GM19023 (cell line): Measurements from ENCODE around the gene BCL2A1.
A peak's percentile ranks its signal among the peaks of the same experiment; 100 is the strongest.
"Not testable (repeated sequence)": the region's sequence is repeated elsewhere in the genome, so short reads cannot be mapped to it uniquely, and the experiment has no call there.

ENCODE experiments used
- ATAC-seq: cut with Tn5 transposase; IDR thresholded peaks from one replicate; pipeline ENCODE4 v1.9.1; 2021; ENCODE audit warnings: mild to moderate bottlenecking, moderate library complexity; ENCODE audit not compliant: unreplicated experiment

The BCL2A1 gene

DNA sequence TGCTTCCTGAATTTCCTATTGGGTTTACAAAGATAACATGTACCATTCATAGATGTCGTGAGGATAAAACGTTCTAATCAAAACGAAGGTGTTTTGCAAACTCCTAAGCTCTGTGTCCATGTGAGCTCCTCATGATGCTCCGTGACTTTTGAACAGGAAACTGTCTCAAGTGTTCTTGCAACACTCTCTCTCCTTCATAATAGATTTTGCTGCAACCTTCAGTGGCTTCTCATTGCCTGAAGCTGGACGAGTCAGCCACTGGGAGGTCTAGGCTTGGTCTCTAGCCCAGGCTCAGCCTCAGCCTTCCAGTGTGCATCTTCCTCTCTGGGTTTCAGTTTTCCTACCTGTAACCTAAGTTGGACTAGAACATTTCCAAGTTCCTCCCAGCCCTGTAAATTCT is 18.7 kb upstream of the BCL2A1 start:
- no peak for ATAC-seq

DNA sequence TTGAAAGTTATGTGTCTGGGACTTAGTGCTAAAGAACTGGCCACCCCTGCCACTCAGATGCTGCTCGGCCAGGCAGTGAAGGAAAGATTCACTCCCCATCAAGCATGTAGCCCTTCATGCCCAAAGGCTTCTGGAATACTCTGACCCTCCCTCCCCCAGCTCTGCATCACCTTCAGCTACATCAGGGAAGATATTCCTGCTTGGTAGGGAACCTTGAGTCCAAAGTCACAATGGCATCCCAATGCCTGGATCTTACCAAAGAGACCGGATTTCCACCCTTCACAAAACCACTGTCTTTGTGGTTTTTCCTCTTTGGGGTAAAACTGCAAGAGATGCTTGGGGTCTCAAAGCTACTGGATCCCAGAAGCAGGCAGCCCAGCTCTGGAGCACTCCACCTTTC is 18.2 kb upstream of the BCL2A1 start:
- ATAC-seq = no peak

DNA sequence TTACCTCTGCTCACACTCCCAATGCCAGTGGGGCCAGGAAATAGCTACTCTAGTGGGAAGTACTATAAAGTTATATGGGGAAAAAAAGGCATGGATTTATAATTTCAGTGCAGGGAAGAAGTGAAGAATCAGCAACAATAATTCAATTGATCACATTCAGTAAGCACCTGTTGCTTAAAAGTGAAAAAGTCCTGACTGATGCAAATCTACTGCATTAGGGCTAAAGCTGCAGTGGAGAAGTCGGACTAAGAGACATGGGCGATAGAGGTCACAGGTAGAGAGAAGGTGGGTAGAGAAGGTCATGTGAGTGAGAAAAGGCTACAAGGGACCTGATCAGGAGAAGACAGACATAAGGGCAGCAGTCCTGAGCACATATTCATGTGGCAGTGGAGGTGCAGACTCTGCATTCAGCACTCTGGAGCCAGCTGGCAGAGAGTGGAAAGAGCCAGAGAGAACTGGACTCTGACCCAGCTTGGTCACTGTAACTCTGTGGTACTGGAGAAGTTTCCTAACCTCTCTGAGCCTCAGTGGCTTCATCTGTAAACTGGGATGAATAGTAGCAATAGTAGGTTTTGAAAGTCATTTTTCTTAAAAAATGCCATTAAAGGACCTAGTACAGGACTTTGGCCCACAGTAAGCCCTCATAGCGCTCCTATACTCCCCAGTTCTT is 17.6 kb upstream of the BCL2A1 start:
- ATAC-seq = no peak

DNA sequence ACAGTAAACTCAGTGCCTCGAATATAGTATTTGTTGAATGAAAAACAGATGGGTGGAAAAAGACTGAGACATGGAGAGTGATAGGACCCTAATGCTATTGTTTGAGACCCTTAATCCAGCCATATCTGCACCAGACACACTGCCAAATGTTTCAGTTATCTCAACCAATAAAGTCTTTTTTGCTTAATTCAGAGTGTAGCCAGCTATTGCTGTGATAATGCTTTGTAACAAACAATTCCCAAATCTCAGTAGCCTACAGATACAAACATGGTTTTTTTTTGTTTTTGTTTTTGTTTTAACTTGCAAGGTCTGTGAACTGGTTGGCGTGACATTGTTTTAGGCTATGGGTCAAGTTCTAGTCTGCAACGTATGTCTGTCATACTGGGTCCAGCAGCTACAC is 17.0 kb upstream of the BCL2A1 start:
- ATAC-seq = no peak

DNA sequence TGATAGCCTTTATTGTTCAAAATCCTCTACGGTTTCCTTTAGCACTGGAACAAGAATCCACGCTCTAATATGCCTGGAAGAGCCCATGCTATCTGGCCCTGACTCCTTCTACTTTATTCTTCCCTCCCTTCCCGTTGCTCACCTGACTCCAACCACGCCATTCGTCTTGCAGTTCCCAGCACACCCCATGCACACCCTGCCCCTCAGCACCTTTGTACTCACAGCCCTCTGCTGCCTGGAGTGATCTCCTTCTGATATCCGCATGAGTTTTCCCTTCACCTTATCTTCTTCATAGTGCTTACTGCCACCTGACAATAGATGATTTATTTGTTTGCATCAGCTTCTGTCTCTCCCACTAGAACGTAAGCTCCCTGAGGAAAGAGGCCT is 16.6 kb upstream of the BCL2A1 start:
- no peak for ATAC-seq

DNA sequence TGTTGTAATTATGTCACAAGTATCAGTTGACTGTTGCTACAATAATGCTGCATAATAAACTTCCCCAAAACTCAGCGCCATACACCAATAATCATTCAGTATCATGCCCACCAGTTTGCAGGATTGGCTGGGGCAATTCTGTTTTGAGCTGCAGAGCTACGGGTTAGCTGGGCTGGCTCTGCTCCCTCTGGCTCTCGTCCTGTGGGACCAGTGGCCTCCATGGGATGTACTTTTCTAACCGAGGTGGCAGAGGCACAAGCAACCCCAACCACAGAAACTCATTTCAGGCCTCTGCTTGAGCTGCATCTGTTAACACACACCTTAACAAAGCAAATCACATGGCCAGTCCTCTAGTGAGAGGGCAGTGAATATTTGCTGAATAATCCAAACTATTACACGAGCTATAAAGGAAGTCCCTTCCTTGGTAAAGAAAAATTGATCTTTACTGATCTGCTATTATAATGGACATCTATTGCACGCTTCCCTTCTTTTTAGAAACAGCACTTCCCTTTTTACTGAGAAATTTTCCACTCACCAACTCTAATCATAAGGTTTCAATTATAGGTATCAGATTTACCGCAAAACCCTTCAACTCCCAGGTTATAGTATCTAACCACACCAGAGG is 10.9 kb upstream of the BCL2A1 start:
- ATAC-seq = no peak

DNA sequence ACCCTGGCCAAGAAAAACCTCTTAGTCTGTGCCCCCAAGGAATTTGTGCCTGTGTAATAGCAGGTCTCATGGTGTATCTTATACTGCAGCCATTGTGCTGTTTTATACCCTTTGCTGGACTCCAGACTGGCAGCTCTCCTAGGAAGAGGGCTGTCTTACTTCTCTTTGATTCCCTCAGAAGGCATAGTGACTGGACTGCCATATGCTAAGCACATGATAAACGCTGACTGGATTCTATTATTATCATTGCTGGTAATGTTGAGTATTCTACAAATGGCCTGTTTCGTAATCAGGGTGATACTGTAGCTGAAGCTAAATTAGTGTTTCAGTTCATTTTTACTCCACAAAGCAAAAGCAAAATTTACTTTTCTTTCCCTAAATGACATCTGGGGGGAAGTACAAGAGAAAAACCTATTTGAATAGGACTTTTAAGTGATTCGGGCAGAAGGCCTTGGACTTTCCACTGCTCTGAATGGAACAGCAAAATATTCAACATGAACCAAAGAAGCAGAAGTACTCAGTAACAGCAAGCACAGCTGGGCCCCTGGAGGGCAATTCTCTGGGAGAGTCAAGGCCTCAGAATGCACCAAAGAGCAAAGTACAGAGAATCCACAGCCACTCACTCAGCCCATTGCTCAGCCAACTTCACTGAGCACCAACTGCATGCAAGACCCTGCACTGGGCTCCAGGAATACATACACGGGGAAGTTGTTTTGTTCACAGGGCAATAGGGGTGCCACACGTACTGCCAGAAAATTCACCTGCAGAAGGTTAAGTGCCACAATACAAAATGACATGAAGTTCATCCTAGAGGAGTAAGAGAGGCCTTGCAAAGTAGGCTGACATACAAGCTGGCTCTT is 7.9 kb upstream of the BCL2A1 start:
- peak; percentile 65 for ATAC-seq

DNA sequence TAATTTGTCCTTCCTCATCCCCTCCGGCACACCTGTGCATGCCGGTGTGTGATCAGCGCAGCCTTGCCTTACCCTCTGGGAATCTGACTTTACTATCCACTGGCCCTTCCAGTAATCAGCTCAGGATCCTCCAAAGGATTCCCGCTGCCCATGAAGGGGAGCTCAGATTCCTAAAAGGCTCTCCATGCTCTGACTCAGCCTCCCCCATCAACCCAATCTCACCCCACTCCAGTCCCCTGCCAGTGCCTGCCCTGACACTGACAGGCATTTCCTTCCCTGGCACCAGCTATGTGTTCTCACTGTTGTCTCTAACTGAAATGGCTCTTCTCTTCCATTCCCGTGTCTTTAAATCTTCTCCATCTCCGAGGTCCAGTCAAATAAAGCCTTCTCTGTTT is 7.3 kb upstream of the BCL2A1 start:
- no peak for ATAC-seq

DNA sequence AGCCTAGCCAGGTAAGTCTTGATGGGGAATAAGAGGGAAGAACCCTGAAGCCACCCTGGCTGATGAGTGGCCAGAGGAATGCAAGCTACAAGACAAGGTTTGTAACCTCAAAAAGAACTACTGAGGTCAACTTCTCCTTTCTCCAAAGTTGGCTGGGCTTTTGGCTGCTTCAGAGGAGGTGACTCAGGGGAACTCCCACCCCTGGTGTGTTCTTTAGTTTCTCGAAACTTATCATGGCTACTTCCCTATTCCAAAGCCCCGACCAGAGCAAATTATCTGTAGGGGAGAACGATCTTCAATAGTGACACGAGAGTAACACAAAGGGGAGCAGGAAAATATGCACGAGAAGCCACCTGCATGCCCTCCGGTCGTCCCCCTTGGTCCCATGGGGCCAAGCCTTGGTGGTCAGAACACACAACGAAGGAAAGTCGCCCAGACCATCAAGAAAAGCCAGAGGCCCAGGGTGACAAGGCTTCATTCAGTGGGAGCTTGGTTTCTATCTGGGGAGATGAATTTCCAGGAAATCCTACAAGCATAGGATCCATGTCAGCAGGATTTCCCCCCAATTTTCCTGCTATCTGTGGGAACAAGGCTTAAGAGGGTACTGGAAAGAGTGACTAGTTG is 6.5 kb upstream of the BCL2A1 start:
- peak; percentile 39 for ATAC-seq

DNA sequence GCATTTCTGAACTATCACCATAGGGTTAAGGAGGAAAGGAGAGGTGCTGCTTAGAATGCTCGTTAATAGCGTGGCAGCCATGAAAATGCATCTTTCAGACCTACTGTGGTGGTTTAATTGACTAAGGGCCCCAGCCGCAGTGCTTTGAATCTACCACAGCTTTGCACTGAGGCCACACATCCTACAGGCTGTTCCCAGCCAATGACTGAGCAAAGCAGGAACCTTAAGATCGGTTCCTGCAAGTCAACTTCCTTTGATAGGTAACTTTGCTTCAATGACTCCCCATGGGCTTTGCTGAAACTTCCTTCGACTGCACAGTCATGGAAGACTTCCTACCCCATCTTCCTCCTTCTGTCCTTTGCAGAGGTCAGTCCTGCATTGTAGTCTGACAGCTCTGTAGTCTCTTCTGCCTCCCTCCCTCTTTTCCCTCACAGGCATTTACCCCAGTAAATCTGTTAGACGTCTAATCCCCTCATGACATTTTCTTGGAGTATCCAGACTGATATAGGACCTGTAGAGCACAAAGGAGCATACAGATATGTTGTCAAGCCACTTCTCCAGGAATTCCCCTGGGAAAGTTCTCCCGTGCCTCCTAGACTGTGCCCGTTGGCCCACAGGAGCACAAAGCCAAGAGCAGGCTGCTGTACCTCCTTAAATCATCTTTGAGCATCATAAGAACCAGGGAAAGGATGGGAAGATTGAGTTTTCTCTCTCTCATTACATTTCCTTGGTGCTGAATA is 2.6 kb upstream of the BCL2A1 start:
- ATAC-seq = no peak

DNA sequence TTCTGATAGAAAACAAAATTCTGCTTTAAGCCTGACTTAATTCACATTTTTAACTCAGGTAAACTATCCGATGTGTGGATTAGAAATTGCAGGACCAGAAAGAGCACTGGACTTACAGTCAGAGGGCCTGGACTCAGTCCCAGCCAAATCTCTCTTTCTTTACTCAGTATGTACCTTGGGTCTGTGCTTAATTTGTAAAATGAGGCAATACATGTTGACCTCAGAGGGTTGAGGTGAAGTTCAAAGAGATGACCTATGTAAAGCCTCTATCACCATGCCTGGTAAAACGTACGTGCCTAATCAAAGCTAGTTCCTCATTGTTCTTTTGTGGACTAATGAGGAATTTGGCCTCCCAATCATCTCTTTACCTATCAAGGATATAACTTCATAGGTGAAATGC is 1.9 kb upstream of the BCL2A1 start:
- no peak for ATAC-seq

DNA sequence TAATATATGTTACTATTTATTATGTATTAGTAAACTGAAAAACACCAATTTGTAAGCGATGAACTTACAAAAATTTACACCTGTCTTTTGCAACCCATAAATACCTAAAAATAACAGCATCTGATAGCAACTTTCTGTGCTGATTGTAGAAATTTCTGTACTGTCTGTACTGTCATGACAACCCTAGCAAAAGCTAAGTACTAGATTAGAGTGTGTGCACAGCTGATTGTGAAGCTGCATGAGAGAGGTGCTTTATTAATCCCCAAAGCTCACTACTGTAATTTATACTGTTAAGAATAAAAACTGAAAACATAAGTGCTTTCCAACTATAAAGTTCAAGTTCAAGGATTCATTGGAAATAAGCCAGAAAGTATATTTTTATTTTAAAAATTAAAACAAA is 815 bp downstream of the BCL2A1 start:
- ATAC-seq = no peak

DNA sequence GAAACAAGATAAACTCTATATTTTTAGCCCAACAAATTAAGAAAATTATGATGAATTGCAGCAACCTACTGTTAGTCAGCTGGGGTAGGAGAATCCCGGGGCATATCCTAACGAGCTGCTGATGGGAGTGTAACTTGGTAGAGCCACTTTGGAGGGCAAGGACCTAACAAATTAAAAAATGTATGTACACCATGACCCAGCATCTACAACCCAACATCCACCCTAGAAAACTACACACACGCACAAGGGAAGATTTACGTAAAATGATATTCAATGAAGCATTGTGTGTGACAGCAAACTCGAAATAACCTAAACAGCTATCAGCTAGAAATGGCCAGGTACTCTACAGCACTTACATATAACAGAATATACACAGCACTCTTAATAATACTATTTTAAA is 1.9 kb downstream of the BCL2A1 start:
- ATAC-seq = no peak

DNA sequence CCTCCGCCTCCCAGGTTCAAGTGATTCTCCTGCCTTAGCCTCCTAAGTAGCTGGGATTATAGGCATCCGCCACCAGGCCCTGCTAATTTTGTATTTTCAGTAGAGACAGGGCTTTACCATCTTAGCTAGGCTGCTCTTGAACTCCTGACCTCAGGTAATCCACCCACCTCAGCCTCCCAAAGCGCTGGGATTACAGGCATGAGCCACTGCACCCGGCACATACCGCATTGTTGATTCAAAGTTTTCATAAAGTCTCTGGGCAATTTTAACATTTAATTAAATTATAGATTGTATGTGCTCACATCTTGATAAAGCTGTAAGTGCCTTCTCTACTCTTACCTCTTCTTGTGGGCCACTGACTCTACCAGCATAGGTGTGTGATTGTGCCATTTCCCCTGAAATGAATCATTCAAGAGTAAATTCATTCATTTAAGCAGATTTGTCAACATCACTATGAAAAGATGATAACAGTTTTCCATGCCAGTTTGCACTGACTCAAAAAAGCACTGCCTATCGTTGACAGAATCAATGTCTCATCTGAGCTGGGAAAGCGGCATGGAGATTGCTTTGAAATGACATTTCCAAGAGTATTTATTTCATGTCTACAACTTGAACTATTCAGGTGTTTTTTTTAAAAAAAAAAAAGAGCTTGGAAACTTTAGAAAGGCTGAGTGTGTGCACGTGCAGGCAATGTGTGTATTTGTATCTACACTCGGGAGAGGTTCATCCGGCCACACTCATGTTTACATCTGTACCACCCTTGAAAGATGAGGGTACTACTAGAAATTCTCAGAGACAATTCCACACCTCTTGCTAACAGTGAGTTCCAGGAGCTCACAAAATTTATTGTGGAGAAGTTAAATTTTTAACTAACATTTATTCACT is 3.5 kb downstream of the BCL2A1 start:
- no peak for ATAC-seq

DNA sequence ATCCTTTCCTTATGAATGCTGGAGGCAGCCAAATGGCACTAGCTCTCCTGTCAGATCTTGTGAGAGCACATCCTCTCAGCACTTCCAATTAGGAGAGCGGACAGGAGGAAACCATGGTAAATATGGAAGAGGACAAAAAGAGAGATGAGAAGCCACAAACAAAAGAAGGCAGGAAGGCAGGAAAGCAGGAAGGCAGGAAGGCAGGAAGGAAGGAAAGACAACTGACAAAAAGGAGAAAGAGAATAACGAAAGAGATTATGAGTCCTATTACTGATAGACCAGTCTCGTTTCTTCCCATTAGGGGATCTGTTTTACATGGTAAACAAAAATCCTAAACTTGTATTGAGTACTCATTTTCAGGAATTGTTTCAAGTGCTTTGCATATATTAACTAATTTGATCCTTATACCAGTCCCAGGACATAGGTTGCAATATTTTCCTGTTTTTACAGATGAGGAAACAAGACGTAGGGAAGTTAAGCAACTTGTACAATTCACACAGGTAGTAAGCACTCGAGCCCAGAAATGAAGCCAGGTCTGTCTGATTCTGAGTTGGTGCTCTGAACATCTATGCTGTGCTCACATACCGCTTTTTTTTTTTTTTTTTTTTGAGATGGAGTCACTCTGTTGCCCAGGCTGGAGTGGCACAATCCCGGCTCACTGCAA is 4.2 kb downstream of the BCL2A1 start:
- ATAC-seq = no peak

DNA sequence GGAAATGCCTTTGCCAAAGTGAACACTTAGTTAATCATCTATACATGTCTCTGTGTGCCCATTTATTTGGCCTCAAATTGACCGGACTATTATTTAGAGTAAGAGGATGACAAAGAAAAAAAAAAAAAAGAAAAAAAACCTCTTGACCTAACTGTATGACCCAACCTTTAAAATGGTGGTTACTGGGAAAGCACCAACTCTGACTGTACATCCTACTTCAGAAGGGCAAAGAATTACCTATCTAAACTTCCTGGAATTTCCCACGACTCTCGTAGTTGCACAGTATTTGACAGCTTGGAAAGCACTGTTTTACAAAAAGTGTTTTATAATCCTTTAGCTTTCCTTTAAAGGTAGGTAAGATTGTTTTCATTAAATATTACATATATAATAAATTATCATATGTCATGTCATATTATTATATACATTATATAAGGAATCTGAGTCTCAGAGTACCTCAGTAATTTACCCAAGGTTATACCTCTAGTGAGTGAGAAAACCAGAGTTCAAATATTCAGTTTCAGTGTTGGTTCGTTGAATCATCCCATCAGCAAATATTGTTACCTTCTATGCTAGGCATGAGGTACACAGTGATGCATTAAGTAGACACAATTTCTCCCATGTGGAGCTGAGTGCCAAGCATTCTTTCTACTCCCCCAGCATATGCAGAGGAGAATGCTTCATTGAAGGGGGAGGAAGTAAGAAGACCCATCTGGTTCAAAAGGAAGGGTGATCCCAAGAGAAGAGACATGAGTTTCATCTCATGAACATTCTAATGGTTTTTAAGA is 5.0 kb downstream of the BCL2A1 start:
- ATAC-seq = no peak

DNA sequence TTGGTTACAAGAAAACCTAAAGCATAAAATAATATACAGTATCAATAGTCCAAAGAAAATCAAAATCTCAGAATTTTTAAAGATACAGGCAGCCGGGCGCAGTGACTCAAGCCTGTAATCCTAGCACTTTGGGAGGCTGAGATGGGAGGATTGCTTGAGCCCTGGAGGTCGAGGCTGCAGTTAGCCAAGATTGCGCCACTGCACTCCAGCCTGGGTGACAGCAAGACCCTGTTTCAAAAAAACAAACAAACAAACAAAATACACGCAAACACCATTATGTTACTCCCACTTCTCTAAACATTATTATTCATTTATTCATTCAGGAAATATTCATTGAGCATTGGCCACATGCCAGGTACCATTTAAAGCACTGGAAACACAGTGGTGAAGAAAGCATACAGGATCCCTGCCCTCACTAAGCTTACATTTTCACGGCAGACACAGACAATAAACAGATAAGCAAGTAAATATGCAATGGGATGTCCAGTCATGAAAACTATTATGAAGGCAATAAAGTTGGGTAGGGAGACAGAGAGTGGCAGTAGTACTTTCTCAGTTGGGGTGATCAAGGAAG is 6.7 kb downstream of the BCL2A1 start:
- ATAC-seq = no peak

DNA sequence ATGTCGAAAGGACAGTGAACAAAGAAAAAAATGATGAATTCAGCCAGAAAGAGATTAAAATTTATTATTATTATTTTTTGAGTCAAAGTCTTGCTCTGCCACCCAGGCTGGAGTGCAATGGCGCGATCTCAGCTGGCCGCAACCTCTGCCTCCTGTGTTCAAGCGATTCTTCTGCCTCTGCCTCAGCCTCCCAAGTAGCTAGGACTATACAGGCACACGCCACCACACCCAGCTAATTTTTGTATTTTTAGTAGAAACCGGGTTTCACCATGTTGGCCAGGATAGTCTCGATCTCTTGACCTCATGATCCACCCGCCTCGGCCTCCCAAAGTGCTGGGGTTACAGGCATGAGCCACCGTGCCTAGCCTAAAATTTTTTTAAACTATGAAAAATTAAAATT is 8.1 kb downstream of the BCL2A1 start:
- not testable (repeated sequence) for ATAC-seq
